Rectal smooth muscle tissue (tissue), 1 donor: ENCODE results near the gene ARHGEF6.

Experiments
- H3K27ac ChIP-seq: one replicate; pipeline ENCODE4 v1.7.0; 2013; ENCODE audit warnings: low read depth, low read length, inconsistent platforms
- H3K27me3 ChIP-seq: one replicate; pipeline ENCODE4 v1.7.0; 2013; ENCODE audit warnings: low read length; ENCODE audit not compliant: control insufficient read depth, insufficient read depth
- H3K36me3 ChIP-seq: one replicate; pipeline ENCODE4 v1.7.0; 2013; ENCODE audit warnings: low read length; ENCODE audit not compliant: control insufficient read depth, insufficient read depth
- H3K4me1 ChIP-seq: one replicate; pipeline ENCODE4 v1.7.0; 2013; ENCODE audit warnings: low read length; ENCODE audit not compliant: control insufficient read depth, insufficient read depth
- H3K4me3 ChIP-seq: one replicate; pipeline ENCODE4 v1.7.0; 2013; ENCODE audit warnings: low read length
- H3K9ac ChIP-seq: one replicate; pipeline ENCODE4 v1.7.0; 2013; ENCODE audit warnings: low read length

ARHGEF6 gene

GRCh38 chrX:136735601-136736000 lies 45.1 kb downstream of the ARHGEF6 start:
- no peaks in the 10 kb centered on the region for H3K4me1 ChIP-seq
- H3K27me3 ChIP-seq = peaks cover 8% of the 10 kb centered on the region
- no peak overlapping the region for H3K9ac ChIP-seq
- no peaks in the 10 kb centered on the region for H3K36me3 ChIP-seq
- H3K27ac ChIP-seq = no peak overlapping the region
- no peak overlapping the region for H3K4me3 ChIP-seq

- Histone ChIP-seq H3K27me3 (peaks cover 4% of the 10 kb centered on the region), H3K4me1 (no peaks in the 10 kb centered on the region), H3K4me3 (no peak overlapping the region), H3K36me3 (no peaks in the 10 kb centered on the region), H3K9ac (no peak overlapping the region), H3K27ac (no peak overlapping the region)
These were observed 47.1 kb downstream of the ARHGEF6 start for GRCh38 chrX:136733613-136734012.

DNA sequence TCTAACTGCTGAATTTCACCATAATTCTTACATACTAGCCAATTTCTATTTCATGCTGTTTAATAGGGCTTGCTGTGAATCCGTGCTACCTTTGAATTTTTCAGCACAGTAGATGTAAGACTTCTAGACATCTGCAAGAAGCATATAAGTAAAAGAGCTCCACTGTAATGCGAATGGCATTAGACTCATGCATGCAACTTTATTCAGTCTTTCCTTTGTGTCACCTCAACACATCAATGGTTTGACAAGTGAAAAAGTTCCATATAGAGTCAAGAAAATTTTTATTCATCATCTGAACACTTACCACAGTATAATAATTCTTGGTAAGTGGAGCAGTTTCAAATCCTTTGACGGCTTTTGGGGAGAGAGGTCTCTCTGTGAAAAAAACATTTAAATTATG lies 48.9 kb downstream of the ARHGEF6 start:
- Histone ChIP-seq H3K4me1 (no peaks in the 10 kb centered on the region), H3K27me3 (peaks cover 4% of the 10 kb centered on the region), H3K9ac (no peak overlapping the region), H3K36me3 (no peaks in the 10 kb centered on the region), H3K27ac (no peak overlapping the region), H3K4me3 (no peak overlapping the region)

- Histone ChIP-seq H3K9ac (no peak overlapping the region), H3K4me1 (no peaks in the 10 kb centered on the region), H3K27ac (no peak overlapping the region), H3K27me3 (peaks cover 4% of the 10 kb centered on the region), H3K36me3 (no peaks in the 10 kb centered on the region), H3K4me3 (no peak overlapping the region)
These were observed 49.4 kb downstream of the ARHGEF6 start for GRCh38 chrX:136731207-136731782.

DNA sequence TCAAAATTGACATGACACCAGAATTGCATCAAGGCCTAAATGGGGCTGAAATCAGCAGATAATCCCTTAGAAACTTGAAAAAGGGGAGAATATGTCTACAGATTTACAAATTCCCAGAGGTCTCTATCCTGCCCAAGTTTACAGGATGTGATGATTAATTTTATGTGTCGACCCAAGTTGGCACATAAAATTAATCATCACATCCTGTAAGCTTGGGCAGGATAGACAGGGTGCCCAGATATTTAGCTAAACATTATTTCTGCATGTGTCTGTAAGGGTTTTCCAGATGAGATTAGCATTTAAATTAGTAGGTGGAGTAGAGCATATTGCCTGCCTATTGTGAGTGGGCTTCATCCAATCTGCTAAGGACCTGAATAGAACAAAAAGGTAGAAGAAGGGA lies 52.3 kb downstream of the ARHGEF6 start:
- Histone ChIP-seq H3K27ac (no peak overlapping the region), H3K36me3 (no peaks in the 10 kb centered on the region), H3K4me1 (no peaks in the 10 kb centered on the region), H3K27me3 (no peaks in the 10 kb centered on the region), H3K4me3 (no peak overlapping the region), H3K9ac (no peak overlapping the region)

- Histone ChIP-seq H3K27me3 (no peaks in the 10 kb centered on the region), H3K4me1 (no peaks in the 10 kb centered on the region), H3K36me3 (no peaks in the 10 kb centered on the region), H3K9ac (no peak overlapping the region), H3K4me3 (no peak overlapping the region), H3K27ac (no peak overlapping the region)
These were observed 55.2 kb downstream of the ARHGEF6 start for GRCh38 chrX:136725441-136726104.

DNA sequence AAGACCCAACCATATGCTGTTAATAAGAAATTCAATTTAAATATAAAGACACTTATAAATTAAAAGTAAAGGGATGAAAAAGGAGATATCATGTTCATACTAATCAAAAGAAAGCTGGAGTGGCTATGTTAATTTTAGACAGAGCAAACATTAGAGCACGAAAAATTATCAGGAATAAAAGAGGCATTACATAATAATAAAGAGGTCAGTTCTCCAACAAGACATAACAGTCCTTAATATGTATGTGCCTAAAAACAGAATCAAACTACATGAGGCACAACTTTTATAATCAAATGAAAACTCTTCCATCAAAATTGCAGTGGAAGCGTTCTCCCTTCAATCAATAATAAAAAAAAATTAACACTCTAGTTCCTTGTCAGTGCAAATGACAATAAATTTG lies 62.6 kb downstream of the ARHGEF6 start:
- Histone ChIP-seq H3K27me3 (no peaks in the 10 kb centered on the region), H3K27ac (no peak overlapping the region), H3K4me3 (no peak overlapping the region), H3K4me1 (no peaks in the 10 kb centered on the region), H3K9ac (no peak overlapping the region), H3K36me3 (no peaks in the 10 kb centered on the region)

GRCh38 chrX:136714626-136715599 lies 65.8 kb downstream of the ARHGEF6 start:
- Histone ChIP-seq H3K4me3 (no peak overlapping the region), H3K27ac (no peak overlapping the region), H3K36me3 (no peaks in the 10 kb centered on the region), H3K9ac (no peak overlapping the region), H3K4me1 (no peaks in the 10 kb centered on the region), H3K27me3 (no peaks in the 10 kb centered on the region)

- Histone ChIP-seq H3K27me3 (no peaks in the 10 kb centered on the region), H3K4me3 (no peak overlapping the region), H3K27ac (no peak overlapping the region), H3K9ac (no peak overlapping the region), H3K4me1 (no peaks in the 10 kb centered on the region), H3K36me3 (no peaks in the 10 kb centered on the region)
These were observed 68.0 kb downstream of the ARHGEF6 start for GRCh38 chrX:136712650-136713310.

GRCh38 chrX:136711147-136711546 lies 69.6 kb downstream of the ARHGEF6 start:
- H3K4me1 ChIP-seq = no peaks in the 10 kb centered on the region
- no peak overlapping the region for H3K9ac ChIP-seq
- H3K4me3 ChIP-seq = no peak overlapping the region
- H3K36me3 ChIP-seq = no peaks in the 10 kb centered on the region
- H3K27me3 ChIP-seq = no peaks in the 10 kb centered on the region
- H3K27ac ChIP-seq = no peak overlapping the region

- Histone ChIP-seq H3K4me1 (no peaks in the 10 kb centered on the region), H3K36me3 (no peaks in the 10 kb centered on the region), H3K9ac (no peak overlapping the region), H3K27ac (no peak overlapping the region), H3K4me3 (no peak overlapping the region), H3K27me3 (no peaks in the 10 kb centered on the region)
These were observed 70.3 kb downstream of the ARHGEF6 start for GRCh38 chrX:136710325-136710951.

- H3K4me1 ChIP-seq = no peaks in the 10 kb centered on the region
- H3K4me3 ChIP-seq = no peak overlapping the region
- H3K9ac ChIP-seq = no peak overlapping the region
- H3K27ac ChIP-seq = no peak overlapping the region
- no peaks in the 10 kb centered on the region for H3K36me3 ChIP-seq
- H3K27me3 ChIP-seq = no peaks in the 10 kb centered on the region
These were observed 72.4 kb downstream of the ARHGEF6 start for GRCh38 chrX:136708348-136708747.
